Measurements from ENCODE around the gene DHRS7B.
"Not testable (repeated sequence)": the region's sequence is repeated elsewhere in the genome, so short reads cannot be mapped to it uniquely, and the experiment has no call there.

DHRS7B gene

GRCh38 chr17:21212826-21213637, 86.3 kb downstream of the DHRS7B start:
- no peak for DNase-seq

GRCh38 chr17:21213638-21214014, 86.9 kb downstream of the DHRS7B start:
- DNase-seq = peak; percentile 71

- DNase-seq = peak; percentile 99
Measured at GRCh38 chr17:21214015-21214776, 87.4 kb downstream of the DHRS7B start, which contains the start of gene TMEM11. TSS of gene TMEM11 (minus strand) at chr17:21214161. CDS start at chr17:21214152, 9 bp downstream.

- DNase-seq = peak; percentile 28
Measured at GRCh38 chr17:21214777-21215541, 88.2 kb downstream of the DHRS7B start.

- peak; percentile 74 for DNase-seq
Measured at GRCh38 chr17:21215935-21216334, 89.2 kb downstream of the DHRS7B start.

GRCh38 chr17:21217346-21217745, 90.6 kb downstream of the DHRS7B start:
- no peak for DNase-seq

GRCh38 chr17:21218101-21218500, 91.3 kb downstream of the DHRS7B start:
- peak; percentile 83 for DNase-seq

- DNase-seq = no peak
Measured at GRCh38 chr17:21218831-21219380, 92.1 kb downstream of the DHRS7B start.

- DNase-seq = no peak
Measured at GRCh38 chr17:21223086-21223485, 96.3 kb downstream of the DHRS7B start.

- DNase-seq = not testable (repeated sequence)
Measured at GRCh38 chr17:21227277-21227676, 100.5 kb downstream of the DHRS7B start.

GRCh38 chr17:21228111-21228510, 101.3 kb downstream of the DHRS7B start:
- no peak for DNase-seq

- no peak for DNase-seq
Measured at GRCh38 chr17:21228845-21229244, 102.1 kb downstream of the DHRS7B start.

GRCh38 chr17:21231533-21231932, 104.8 kb downstream of the DHRS7B start:
- DNase-seq = no peak

GRCh38 chr17:21232033-21232749, 105.4 kb downstream of the DHRS7B start:
- no peak for DNase-seq

- DNase-seq = no peak
Measured at GRCh38 chr17:21233581-21234347, 107.0 kb downstream of the DHRS7B start.

- DNase-seq = no peak
Measured at GRCh38 chr17:21235921-21236320, 109.2 kb downstream of the DHRS7B start.

- DNase-seq = peak; percentile 74
Measured at GRCh38 chr17:21239680-21240368, 113.1 kb downstream of the DHRS7B start.

- DNase-seq = no peak
Measured at GRCh38 chr17:21240369-21241055, 113.7 kb downstream of the DHRS7B start.
